Muscle of arm (tissue), 12 donors: ENCODE results near the gene AQP3. TPM values are rescaled to one million over a fixed set of nuclear protein-coding genes. Genes with fewer than 3 reads are reported as not detected.
"Not testable (repeated sequence)": the region's sequence is repeated elsewhere in the genome, so short reads cannot be mapped to it uniquely, and the experiment has no call there.

Experiments
- DNase-seq: peaks from one replicate; pipeline ENCODE4 v3.0.0-alpha.2; 2013
- polyA plus RNA-seq, 12 donors: library from polyadenylated mRNA; unstranded; fragments of 120-200 nt; gene quantifications; one replicate each; pipeline ENCODE4 v1.2.1, GENCODE V29; 2013; ENCODE audit not compliant: insufficient read length in 12 of 12

AQP3 gene
- polyA plus RNA-seq, 12 donors: 5.1 to 63.3 (median 7.4) TPM; not detected in 2

GRCh38 chr9:33445389-33446239 lies 1.8 kb downstream of the AQP3 start:
- DNase-seq: no peak

GRCh38 chr9:33443464-33444154 lies 3.8 kb downstream of the AQP3 start:
- no peak for DNase-seq

DNA sequence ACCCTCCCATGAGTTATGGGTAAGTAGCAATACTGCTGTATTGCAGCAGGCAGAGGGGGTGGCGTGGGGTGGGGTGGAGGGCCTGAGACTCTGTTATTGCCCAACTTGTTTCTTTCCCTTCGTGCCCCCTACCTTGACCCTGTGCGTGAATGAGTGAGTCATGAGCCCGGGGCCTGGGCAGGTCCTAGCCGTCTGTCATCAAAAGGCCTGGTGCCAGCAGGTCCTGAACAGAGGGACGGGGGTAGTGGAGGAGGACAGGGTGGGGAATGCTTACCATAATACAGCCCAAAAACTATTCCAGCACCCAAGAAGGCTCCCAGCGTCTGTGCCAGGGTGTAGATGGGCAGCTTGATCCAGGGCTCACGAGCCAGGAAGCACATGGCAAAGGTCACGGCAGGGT lies 4.3 kb downstream of the AQP3 start:
- DNase-seq: no peak

DNA sequence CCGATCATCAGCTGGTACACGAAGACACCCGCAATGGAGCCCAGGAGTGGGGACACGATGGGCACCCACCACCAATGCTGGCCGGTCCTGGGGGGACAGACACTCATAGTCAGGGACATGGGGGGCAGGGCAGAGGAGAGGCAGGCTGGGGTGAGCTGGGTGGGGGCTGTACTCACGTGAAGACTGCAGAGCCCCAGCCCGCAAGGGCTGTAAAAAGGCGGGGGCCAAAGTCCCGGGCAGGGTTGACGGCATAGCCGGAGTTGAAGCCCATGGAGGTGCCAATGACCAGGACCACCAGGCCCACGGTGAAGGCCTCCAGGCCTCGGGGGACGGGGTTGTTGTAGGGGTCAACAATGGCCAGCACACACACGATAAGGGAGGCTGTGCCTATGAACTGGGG lies 5.3 kb downstream of the AQP3 start:
- DNase-seq: no peak

GRCh38 chr9:33440609-33441008 lies 6.8 kb downstream of the AQP3 start:
- no peak for DNase-seq

DNA sequence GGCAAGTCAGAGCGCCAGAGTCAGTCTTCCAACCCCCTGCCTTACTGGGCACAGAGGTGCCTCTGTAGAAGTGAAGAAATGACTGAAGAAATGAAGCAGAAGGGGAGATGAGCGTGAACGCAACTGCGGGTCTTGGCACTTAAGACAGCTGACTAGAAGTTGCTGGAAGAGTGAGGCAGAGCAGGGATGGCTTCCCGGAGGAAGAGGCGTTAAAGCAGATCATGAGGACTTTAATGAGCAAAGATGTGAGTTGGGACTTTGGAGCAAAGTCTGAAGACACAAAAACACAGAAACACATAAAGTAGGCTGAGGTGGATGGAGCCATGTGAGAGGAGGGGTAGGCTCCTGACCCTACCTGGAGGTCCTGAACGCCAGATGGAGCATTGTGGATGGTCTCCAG lies 7.2 kb downstream of the AQP3 start:
- no peak for DNase-seq

GRCh38 chr9:33439731-33440130 lies 7.7 kb downstream of the AQP3 start:
- no peak for DNase-seq

- DNase-seq: no peak
Observed at GRCh38 chr9:33438926-33439680, 8.3 kb downstream of the AQP3 start.

DNA sequence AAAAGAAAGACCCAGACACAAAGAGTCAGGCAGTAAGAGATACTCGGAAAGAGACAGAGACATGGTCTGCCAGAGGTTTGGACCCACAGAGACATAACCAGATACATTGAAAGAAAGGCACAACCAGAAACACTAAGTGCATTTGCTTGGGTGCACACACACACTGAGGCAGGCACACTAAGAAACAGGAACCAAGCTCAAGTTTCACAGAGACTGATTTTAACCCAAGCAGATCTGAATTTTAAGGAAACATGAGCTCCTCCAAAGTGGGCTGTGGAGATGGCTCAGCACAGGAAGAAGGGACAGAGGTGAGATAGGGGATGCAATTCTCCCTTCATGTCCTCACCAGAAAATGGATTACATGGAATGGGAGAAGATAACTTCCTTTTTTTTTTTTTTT lies 9.5 kb downstream of the AQP3 start:
- DNase-seq: no peak

DNA sequence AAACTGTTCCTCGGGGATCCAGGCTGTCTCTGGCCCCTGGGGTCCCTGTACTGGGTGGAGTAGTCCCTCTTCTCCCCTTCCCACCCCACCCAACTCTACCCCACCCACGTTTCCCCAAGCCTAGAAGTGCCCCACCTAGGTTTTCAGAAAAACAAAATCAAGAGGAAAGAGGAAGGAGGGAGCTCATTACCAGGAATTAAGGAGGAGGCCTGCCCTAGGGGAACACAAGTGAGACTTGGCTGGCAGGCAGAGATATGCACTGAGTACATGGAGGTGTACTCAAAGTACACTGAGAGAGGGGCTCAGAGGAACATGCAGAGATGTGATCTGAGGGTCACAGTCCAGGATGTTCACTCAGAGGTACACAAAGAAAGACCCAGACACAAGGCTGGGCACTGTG lies 10.2 kb downstream of the AQP3 start:
- DNase-seq: no peak

DNA sequence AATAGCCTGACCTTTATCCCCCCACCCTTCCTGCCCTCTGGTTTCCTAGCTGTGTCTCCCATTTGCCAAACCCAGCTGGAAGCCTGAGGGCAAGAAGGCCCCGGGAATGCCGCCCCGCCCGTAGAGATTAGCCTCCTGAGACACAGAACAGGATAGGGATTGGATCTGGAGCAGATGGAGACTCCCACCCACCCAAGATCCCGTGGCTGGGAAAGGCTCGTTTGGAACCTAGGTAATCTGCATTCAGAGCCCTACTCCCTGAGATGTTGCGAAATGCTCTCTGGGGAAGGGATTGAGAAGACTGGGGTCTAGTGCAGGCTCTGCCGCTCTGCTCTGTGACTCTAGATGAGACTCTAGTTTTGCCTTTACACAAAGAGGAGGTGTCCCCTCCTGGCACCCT lies 10.9 kb downstream of the AQP3 start:
- DNase-seq: no peak

GRCh38 chr9:33435821-33436277 lies 11.5 kb downstream of the AQP3 start:
- no peak for DNase-seq

DNA sequence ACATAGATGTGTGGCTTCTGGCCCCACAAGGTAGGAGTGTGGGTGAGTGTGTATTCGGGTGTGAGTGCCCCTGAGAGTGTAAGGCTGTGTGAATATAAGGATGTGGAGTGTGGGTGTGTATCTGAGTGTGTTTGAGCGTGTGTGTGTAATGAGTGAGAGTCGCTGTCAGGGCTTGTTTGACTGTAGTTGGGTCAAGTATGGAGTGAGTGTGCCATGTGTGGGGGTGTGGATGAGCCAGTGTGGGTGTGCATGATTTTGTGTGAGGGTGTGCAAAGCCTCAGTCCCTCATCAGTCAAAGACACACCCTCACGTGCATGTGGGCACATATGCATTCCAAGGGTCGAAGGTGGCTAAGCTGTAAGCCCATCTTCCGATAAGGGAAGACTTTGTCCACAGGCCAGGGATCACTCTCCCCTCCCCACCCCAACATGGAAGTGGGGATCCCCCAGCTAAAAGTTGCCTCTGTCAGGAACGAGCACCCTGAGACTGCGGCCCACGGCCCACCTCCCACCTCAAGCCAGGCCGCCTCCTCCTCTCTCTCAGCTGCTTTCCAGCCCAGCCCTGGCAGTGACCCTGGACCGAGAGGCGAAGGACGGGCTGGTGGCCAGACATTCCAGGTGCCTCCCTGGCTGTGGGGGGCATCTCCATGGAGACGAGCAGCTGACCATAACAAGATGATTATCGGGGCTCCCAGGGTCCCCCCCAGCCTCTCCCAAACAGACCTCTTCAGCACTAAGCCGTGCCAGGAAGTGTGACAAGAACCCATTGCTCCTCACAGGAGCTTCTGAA lies 12.9 kb downstream of the AQP3 start:
- no peak for DNase-seq

DNA sequence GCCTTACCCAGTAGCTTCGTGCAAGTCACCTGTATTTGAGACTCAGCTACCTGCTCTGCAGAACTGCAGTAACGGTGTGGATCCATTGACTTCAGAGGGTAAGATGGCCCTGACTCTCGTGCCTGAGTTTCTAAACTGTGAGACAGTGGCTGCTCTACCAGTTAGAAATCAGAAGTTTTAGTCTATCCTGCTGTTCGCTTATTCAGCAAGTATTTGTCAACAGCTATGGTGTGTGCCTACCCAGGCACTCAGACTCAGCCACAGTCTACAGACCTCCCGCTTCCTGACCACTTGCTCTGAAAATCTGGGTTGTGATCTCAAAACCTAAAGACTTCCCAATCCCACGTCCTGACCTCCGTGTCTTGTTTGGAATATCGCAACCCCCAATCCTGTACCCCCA lies 13.5 kb downstream of the AQP3 start:
- DNase-seq: no peak

DNA sequence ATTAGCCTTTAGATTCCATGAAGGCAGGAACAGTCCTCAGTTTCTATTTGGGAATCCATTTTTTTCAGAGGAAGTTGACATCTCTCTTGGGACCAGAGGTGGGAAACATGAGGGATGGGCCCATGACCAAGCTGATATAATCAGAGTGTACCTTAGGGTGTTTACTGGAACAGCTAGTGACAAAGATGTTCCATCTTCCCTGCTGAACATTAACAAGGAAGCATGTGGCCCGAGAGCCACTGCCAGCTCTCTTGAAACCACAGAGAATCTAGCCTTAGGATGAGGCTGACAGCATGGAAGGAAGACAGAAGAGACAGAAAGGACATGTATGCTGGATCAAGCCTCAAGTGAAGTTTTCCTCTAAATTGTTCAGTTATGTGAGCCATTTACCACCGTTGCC lies 16.0 kb downstream of the AQP3 start:
- no peak for DNase-seq

- no peak for DNase-seq
Observed at GRCh38 chr9:33430942-33431341, 16.5 kb downstream of the AQP3 start.

- no peak for DNase-seq
Observed at GRCh38 chr9:33429256-33429985, 18.0 kb downstream of the AQP3 start.

- no peak for DNase-seq
Observed at GRCh38 chr9:33426843-33427293, 20.5 kb downstream of the AQP3 start.

DNA sequence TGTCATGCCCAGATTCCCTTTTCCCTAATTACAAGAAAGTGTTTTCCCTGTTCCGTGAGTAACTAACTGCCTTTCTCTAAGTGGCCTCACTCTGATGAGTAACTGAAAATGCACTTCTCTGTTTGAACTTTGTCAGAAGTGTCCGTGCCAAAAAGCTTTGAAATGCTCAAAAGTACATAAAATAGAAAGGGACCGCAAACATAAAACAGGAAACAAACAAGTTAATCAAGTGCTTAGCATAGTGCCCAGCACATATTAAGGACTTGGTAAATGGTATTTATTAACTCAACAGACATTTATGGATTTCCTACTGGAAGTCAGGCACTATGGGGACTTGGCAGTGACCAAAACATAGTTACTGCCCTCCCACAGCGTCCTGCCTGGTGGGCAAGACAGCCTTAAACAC lies 22.3 kb downstream of the AQP3 start:
- DNase-seq: no peak

DNA sequence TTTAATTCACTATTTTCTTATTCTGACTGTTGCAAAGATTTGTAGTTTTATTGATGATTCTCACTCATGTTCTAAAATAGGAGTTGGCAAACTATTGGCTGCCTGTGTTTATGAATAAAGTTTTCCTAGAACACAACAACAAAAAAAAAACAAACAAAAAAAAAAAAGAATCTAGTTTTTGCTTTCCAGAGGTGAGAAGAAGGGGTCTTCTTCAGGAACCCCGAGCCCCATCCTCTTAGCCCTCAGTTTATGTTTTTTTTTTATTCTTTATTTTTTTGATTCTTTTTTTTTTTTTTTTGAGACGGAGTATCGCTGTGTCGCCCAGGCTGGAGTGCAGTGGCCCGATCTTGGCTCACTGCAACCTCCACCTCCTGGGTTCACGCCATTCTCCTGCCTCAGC lies 22.9 kb downstream of the AQP3 start:
- not testable (repeated sequence) for DNase-seq

DNA sequence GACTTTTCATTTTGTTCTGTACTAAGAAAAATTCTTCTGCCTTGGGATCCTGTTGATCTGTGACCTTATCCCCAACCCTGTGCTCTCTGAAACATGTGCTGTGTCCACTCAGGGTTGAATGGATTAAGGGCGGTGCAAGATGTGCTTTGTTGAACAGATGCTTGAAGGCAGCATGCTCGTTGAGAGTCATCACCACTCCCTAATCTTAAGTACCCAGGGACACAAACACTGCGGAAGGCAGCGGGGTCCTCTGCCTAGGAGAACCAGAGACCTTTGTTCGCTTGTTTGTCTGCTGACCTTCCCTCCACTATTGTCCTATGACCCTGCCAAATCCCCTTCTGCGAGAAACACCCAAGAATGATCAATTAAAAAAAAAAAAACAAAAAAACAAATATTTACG lies 23.4 kb downstream of the AQP3 start:
- not testable (repeated sequence) for DNase-seq
